Stimulated activated memory B cell treated with anti-CD40 and anti-IgM and Interleukin-4, amounts not matched to agents 10 μg/mL and 1 μg/mL and 100 μg/mL, for 72 hours (primary cell): ENCODE data around the gene LSM14A.
"Not testable (repeated sequence)": the region's sequence is repeated elsewhere in the genome, so short reads cannot be mapped to it uniquely, and the experiment has no call there.

Source experiments
- ATAC-seq: fragments of 150-1000 bp; cut with Tn5 transposase; 2 replicates; pipeline ENCODE4 v1.10.0; 2021
- H3K27ac Mint-ChIP-seq: one replicate; pipeline ENCODE4 v1.8.0; 2022; ENCODE audit warnings: mild to moderate bottlenecking, mixed read lengths
- H3K27me3 Mint-ChIP-seq: one replicate; pipeline ENCODE4 v1.8.0; 2022; ENCODE audit warnings: mixed read lengths
- H3K36me3 Mint-ChIP-seq: one replicate; pipeline ENCODE4 v1.8.0; 2022; ENCODE audit warnings: mixed read lengths
- H3K4me1 Mint-ChIP-seq: one replicate; pipeline ENCODE4 v1.8.0; 2022; ENCODE audit warnings: mixed read lengths
- H3K4me3 Mint-ChIP-seq: one replicate; pipeline ENCODE4 v1.8.0; 2022; ENCODE audit warnings: mild to moderate bottlenecking, moderate library complexity, mixed read lengths
- H3K9me3 Mint-ChIP-seq: one replicate; pipeline ENCODE4 v1.8.0; 2022; ENCODE audit warnings: mixed read lengths

LSM14A gene

DNA sequence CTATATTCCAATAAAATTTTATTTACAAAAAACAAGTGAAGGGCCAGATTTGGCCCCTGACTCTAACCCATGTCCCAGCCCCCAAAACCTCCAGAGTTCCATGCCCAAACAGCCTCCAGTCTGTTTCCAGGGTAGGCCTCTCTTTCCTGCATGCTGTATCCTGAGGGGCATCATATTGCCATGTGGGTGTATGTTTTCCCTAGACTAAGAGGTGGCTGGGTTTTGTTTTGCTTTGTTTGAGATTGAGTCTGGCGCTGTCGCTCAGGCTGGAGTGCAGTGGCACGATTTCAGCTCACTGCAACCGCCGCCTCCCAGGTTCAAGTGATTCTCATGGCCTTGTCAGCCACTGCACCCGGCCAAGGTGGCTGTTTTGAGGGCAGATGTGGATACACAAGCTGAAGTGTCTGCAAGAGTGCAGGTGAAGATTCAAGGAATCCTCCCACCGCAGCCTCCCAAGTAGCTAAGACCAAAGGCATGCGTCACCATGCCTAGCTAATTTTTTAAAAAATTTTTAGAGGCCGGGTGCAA lies 23.6 kb upstream of the LSM14A start:
- no peak overlapping the region for H3K4me3 Mint-ChIP-seq
- no peaks in the 10 kb centered on the region for H3K4me1 Mint-ChIP-seq
- H3K27ac Mint-ChIP-seq = no peak overlapping the region
- no peak for ATAC-seq
- H3K36me3 Mint-ChIP-seq = no peaks in the 10 kb centered on the region
- H3K9me3 Mint-ChIP-seq = no peaks in the 10 kb centered on the region
- H3K27me3 Mint-ChIP-seq = no peaks in the 10 kb centered on the region

DNA sequence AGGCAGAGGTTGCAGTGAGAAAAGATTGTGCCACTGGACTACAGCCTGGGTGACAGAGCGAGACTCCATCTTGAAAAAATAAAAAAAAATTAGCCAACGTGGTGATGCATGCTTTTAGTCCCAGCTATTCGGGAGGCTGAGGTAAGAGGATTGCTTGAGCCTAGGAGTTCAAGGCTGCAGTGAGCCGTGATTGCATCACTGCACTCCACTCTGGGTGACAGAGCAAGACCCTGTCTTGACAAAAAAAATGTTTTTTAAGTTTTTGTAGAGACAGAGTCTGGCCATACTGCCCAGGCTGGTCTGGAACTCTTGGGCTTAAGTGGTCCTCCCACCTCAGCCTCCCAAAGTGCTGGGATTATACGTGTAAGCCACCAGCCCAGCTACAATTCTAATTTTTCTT lies 22.4 kb upstream of the LSM14A start:
- Mint-ChIP-seq H3K4me3 (no peak overlapping the region), H3K4me1 (no peaks in the 10 kb centered on the region), H3K27ac (no peak overlapping the region), H3K36me3 (no peaks in the 10 kb centered on the region), H3K27me3 (no peaks in the 10 kb centered on the region), H3K9me3 (no peaks in the 10 kb centered on the region)
- no peak for ATAC-seq

DNA sequence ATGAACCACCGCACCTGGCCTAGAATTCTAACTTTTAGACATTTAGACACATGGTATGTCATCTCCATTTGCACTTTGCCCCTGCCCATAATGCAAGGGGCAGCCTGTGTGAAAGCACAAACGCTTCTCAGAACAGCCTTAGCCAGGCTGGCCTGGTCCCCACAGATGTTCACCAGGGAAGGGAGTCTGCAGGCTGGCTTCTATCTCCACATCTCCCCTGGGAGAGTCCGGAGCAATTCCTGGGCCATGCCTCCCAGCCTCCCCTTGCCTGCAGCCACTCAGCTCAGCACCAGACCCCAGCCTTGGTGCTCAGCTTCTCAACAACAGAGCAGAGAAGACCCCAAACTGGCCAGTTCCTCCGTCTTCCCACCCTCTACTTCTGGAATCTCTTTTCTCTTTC lies 21.7 kb upstream of the LSM14A start:
- no peak for ATAC-seq
- Mint-ChIP-seq H3K36me3 (no peaks in the 10 kb centered on the region), H3K4me3 (no peak overlapping the region), H3K27ac (no peak overlapping the region), H3K27me3 (no peaks in the 10 kb centered on the region), H3K4me1 (no peaks in the 10 kb centered on the region), H3K9me3 (no peaks in the 10 kb centered on the region)

DNA sequence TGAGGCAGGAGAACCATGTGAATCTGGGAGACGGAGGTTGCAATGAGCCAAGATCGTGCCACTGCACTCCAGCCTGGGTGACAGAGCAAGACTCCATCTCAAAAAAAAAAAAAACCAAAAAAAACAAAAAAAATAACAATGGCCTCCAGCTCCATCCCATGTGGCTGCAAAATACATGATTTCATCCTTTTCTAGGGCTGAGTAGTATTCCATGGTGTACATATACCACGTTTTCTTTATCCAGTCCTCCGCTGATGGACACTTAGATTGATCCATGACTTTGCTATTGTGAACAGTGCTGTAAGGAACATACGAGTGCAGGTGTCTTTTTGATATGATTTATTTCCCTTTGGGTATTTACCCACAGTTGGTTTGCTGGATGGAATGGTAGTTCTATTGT lies 20.9 kb upstream of the LSM14A start:
- no peak for ATAC-seq
- Mint-ChIP-seq H3K4me3 (no peak overlapping the region), H3K27ac (no peak overlapping the region), H3K36me3 (no peaks in the 10 kb centered on the region), H3K9me3 (no peaks in the 10 kb centered on the region), H3K27me3 (no peaks in the 10 kb centered on the region), H3K4me1 (no peaks in the 10 kb centered on the region)

DNA sequence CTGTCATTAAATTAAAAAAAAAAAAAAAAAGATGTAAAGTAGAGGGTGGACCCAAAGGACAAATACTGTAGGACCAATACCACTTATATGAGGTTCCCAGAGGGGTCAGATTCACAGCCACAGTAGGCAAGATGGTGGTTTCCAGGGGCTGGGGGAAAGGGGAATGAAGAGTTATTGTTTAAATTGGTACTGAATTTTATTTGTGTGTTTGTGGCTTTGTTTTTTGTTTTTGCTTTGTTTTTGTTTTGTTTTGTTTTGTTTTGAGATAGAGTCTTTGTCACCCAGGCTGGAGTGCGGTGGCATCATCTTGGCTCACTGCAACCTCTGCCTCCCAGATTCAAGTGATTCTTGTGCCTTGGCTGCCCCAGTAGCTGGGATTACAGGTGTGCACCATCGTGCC lies 17.9 kb upstream of the LSM14A start:
- no peak for ATAC-seq
- Mint-ChIP-seq H3K4me3 (no peak overlapping the region), H3K27ac (no peak overlapping the region), H3K36me3 (no peaks in the 10 kb centered on the region), H3K27me3 (no peaks in the 10 kb centered on the region), H3K9me3 (no peaks in the 10 kb centered on the region), H3K4me1 (no peaks in the 10 kb centered on the region)

DNA sequence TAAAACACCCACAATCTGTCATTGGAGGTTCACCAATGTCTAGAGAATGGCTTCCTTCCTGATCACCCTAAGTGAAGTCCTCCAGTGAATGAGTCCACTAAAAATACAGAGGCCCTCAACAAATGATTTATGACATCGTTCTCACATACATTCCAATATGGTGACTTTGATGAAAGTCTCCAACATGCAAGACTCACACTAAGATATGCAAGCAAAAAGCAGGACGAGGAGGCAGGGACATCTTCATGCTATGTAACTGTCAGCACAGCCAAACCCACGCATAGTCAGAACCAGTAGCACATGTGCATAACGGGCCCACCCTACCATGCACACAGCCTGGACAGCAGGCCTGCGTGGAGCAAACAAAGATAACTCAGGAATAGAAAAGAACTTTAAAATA lies 16.6 kb upstream of the LSM14A start:
- Mint-ChIP-seq H3K27ac (no peak overlapping the region), H3K4me1 (no peaks in the 10 kb centered on the region)

DNA sequence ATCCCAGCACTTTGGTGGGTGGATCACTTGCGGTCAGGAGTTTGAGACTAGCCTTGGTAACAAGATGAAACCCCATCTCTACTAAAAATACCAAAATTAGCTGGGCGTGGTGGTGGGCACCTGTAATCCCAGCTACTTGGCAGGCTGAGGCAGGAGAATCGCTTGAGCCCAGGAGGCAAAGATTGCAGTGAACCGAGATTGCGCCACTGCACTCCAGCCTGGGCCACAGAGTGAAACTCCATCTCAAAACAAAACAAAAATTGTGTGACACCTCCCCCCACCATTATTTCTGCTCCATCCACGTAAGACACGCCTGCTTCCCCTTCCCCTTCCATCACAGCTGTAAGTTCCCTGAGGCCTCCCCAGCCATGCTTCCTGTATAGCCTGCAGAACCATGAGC lies 13.3 kb upstream of the LSM14A start:
- not testable (repeated sequence) for H3K27ac Mint-ChIP-seq, H3K36me3 Mint-ChIP-seq, ATAC-seq, H3K9me3 Mint-ChIP-seq, H3K4me3 Mint-ChIP-seq, H3K27me3 Mint-ChIP-seq, H3K4me1 Mint-ChIP-seq

More for the DNA sequence above, 16.6 kb upstream of the LSM14A start:
- H3K9me3 Mint-ChIP-seq = no peaks in the 10 kb centered on the region
- H3K36me3 Mint-ChIP-seq = no peaks in the 10 kb centered on the region
- no peaks in the 10 kb centered on the region for H3K27me3 Mint-ChIP-seq
- H3K4me3 Mint-ChIP-seq = no peak overlapping the region
- no peak for ATAC-seq

DNA sequence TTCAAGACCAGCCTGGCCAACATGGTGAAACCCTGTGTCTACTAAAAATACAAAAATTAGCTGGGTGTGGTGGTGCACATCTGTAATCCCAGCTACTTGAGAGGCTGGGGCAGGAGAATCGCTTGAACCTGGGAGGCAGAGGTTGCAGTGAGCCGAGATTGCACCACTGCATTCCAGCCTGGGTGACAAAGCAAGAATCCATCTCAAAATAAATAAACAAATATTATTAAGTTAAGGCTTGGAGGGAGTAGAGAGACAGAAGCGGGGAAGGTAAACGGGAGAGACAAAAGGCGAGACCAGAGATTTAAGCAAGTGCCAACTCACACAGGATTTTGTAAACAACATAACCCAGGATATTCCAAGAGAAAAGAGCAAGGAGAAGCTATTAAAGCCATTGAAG lies 12.8 kb upstream of the LSM14A start:
- ATAC-seq, H3K9me3 Mint-ChIP-seq, H3K36me3 Mint-ChIP-seq, H3K27ac Mint-ChIP-seq, H3K27me3 Mint-ChIP-seq, H3K4me3 Mint-ChIP-seq, H3K4me1 Mint-ChIP-seq: not testable (repeated sequence)

DNA sequence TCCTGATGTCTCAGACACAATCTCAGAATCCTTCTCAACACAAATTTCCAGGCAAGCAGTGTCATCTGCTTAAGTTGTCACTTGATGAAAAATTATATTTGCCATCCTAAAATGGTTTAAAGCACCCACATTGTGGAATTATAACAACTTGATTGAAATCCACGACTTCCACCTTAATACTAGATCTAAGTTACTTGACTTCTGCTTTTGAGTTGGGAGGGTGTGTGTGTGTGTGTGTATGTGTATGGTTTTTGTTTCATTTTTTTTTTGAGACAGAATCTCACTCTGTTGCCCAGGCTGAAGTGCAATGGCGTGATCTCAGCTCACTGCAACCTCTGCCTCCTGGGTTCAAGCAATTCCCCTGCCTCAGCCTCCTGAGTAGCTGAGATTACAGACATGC lies 10.4 kb upstream of the LSM14A start:
- H3K4me1 Mint-ChIP-seq, H3K27ac Mint-ChIP-seq, H3K9me3 Mint-ChIP-seq, H3K36me3 Mint-ChIP-seq, ATAC-seq, H3K27me3 Mint-ChIP-seq, H3K4me3 Mint-ChIP-seq: not testable (repeated sequence)

DNA sequence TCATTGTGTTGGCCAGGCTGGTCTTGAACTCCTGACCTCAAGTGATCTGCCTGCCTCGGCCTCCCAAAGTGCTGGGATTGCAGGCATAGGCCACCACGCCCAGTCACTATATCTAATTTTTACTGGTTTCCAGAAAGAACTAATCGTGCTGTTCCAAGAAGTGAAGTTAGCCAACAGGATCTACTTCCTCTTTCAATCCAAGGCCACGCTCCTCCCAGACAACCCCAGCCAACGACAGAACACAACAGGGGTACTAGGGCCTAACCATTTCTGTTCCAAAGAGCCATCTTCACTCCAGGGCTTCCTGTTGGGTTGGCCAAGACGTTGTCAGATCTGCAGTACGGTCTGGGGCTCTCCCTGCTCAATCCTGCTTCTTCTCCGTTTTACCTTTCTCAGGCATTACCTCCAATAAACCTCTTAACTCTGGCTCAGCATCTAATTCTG lies 7.0 kb upstream of the LSM14A start:
- H3K4me1 Mint-ChIP-seq = peaks cover 1% of the 10 kb centered on the region
- no peaks in the 10 kb centered on the region for H3K9me3 Mint-ChIP-seq
- H3K4me3 Mint-ChIP-seq = no peak overlapping the region
- no peak overlapping the region for H3K27ac Mint-ChIP-seq
- no peaks in the 10 kb centered on the region for H3K27me3 Mint-ChIP-seq
- ATAC-seq = no peak
- no peaks in the 10 kb centered on the region for H3K36me3 Mint-ChIP-seq

DNA sequence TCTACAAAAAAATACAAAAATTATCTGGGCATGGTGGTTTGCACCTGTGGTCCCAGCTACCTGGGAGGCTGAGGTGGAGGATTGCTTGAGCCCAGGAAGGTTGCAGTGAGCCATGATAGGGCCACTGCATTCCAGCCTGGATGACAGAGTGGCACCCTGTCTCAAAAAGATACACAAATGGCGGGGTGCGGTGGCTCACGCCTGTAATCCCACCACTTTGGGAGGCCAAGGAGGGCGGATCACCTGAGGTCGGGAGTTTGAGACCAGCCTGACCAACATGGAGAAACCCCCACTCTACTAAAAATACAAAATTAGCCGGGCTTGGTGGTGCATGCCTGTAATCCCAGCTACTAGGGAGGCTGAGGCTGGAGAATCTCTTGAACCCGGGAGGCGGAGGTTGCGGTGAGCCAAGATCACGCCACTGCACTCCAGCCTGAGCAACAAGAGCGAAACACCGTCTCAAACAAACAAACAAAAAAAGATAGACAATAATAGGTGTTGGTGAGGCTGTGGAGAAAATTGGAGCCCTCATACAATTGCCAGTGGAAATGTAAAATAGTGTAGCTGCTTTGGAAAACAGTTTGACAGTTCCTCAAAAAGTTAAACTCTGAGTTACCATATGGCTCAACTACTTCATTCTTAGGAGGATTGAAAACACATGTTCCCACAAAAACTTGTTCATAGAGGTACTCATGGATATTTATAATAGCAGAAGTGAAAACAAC lies 2.7 kb upstream of the LSM14A start:
- not testable (repeated sequence) for ATAC-seq, H3K9me3 Mint-ChIP-seq, H3K27me3 Mint-ChIP-seq, H3K4me3 Mint-ChIP-seq, H3K36me3 Mint-ChIP-seq
- peak overlapping the region; percentile 99 for H3K27ac Mint-ChIP-seq
- peaks cover 28% of the 10 kb centered on the region for H3K4me1 Mint-ChIP-seq

DNA sequence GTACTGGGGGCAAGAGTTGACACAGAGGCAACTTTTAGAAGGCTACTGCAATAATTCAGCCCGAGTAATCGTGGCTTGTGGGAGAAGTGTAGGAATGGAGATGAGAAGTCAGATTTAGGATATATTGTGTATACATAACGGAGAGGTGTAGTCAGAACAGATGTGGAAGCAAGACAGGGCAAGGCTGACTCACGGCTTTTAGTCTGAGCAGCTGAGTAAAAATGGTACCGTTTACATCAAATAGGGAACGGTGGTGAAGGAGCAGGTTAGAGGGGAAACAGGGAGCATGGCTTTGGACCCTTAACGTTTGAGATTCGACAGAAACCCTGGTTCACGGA lies 796 bp upstream of the LSM14A start:
- H3K36me3 Mint-ChIP-seq = peaks cover 5% of the 10 kb centered on the region
- peak overlapping the region; percentile 77 for H3K4me3 Mint-ChIP-seq
- ATAC-seq = peak; percentile 66
- no peaks in the 10 kb centered on the region for H3K9me3 Mint-ChIP-seq
- no peaks in the 10 kb centered on the region for H3K27me3 Mint-ChIP-seq
- peaks cover 45% of the 10 kb centered on the region for H3K4me1 Mint-ChIP-seq
- H3K27ac Mint-ChIP-seq = peak overlapping the region; percentile 99

DNA sequence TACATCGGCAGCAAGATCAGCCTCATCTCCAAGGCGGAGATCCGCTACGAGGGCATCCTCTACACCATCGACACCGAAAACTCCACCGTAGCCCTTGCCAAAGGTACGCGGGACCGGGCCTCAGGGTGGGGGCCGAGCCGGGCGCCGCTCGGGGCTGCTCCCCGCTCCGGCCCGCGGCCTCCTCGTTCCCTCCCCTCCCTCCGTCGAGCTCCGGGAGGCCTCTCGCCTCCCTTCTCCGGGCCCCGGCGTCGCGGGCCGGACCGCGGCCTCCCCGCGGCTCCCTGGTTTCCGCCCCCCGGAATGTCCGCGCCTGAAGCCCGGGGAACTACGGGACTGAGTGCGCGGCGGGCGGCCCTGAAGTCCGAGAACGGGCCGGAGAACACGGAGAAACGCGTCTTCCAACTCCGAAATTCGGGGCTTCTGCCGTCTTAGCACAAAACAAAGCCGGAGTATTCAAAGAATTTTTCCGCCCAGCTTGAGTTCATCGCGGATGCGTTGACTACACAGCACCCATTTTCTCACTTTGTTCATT lies 423 bp downstream of the LSM14A start:
- Mint-ChIP-seq H3K9me3 (no peaks in the 10 kb centered on the region), H3K27me3 (no peaks in the 10 kb centered on the region)

DNA sequence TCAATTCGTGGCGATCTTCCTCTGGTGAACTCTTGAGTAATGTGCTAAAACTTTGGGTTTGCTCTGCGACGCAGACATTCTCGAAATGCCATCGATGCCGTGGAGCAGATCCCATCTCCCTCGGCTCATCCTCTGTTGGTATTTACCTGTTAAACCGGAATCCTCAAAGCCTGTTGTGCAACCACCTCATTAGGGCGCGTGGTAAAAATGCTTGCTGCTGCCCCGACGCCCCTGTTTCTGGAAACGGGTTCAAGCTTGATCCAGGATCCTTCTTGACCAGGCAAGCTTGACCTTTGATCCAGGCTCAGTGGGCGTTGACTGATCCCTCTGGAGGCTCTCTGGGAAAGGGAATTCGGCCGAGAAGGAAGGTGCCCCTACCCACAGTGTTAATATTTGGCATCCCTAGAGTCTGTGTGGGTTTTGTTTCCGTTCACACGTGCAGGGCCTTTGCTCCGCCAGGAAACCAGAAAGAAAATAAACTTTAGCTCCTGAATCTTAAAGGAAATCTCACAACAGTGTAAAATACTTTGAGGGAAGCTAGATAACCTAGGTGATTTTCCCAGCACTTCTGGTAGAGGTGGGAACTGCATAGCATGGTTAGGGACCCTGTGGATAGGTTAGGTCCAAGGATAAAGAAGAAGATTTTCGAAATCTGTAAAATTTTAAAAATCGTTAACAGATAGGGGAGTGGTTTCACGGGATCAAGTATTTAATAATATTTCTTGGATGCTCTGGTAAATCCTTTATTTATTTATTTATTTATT lies 1.1 kb downstream of the LSM14A start:
- no peaks in the 10 kb centered on the region for H3K27me3 Mint-ChIP-seq
- ATAC-seq = no peak
- H3K9me3 Mint-ChIP-seq = no peaks in the 10 kb centered on the region
- H3K4me3 Mint-ChIP-seq = peak overlapping the region; percentile 77
- H3K27ac Mint-ChIP-seq = peak overlapping the region; percentile 99
- H3K36me3 Mint-ChIP-seq = peaks cover 5% of the 10 kb centered on the region
- peaks cover 60% of the 10 kb centered on the region for H3K4me1 Mint-ChIP-seq

More for the DNA sequence above, 423 bp downstream of the LSM14A start:
- Mint-ChIP-seq H3K27ac (peak overlapping the region; percentile 99), H3K4me1 (peaks cover 57% of the 10 kb centered on the region), H3K4me3 (peak overlapping the region; percentile 77), H3K36me3 (peaks cover 5% of the 10 kb centered on the region)
- peak; percentile 59 for ATAC-seq

DNA sequence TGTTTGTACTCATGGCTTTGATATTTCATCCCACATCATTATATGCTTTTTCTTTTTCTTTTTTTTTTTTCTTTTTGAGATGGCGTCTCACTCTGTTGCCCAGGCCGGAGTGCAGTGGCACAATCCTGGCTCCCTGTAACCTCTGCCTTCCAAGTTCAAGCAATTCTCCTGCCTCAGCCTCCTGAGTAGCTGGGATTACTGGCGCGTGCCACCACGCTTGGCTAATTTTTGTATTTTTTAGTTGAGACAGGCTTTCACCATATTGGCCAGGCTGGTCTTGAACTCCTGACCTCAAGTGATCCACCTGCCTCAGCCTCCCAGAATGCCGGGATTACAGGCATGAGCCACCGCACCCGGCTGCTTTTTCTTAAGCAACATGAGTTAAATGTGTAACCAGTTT lies 2.9 kb downstream of the LSM14A start:
- Mint-ChIP-seq H3K4me1 (peaks cover 78% of the 10 kb centered on the region), H3K4me3 (peak overlapping the region; percentile 75), H3K27ac (peak overlapping the region; percentile 64), H3K36me3 (peaks cover 12% of the 10 kb centered on the region)
- not testable (repeated sequence) for ATAC-seq, H3K9me3 Mint-ChIP-seq, H3K27me3 Mint-ChIP-seq

DNA sequence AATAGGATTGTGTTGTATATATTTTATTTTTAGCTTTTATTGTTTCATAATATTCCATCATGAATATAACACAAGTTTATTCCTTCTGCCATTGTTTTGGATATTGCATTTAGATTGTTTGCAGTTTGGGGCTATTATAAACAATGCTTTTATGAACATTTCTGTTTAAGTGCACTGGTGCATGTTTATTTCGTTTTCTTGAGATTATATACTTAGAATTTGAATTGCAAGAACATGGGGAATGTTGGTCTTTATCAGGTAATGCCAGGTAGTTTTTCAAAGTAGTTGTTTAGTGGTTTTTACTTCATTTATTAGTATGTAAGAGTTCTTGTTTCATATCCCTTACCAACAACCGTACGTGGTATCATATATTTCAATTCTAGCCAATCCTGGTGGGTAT lies 4.3 kb downstream of the LSM14A start:
- Mint-ChIP-seq H3K27me3 (no peaks in the 10 kb centered on the region), H3K9me3 (no peaks in the 10 kb centered on the region), H3K36me3 (peaks cover 26% of the 10 kb centered on the region), H3K27ac (no peak overlapping the region), H3K4me1 (peaks cover 79% of the 10 kb centered on the region), H3K4me3 (peak overlapping the region; percentile 21)
- no peak for ATAC-seq
